IPS DF 6.9 (cell line): ENCODE results near the gene SC5D.

Experiments used
- DNase-seq: peaks from one replicate; pipeline ENCODE4 v3.0.0-alpha.2; 2013; ENCODE audit warnings: low read depth, low spot score
- H3K27ac ChIP-seq: one replicate; pipeline ENCODE4 v1.5.1; 2013; ENCODE audit warnings: low read length, control low read depth
- H3K27me3 ChIP-seq: 2 replicates; pipeline ENCODE4 v1.6.1; 2013; ENCODE audit warnings: mild to moderate bottlenecking, low read length; ENCODE audit not compliant: control insufficient read depth, insufficient read depth
- H3K36me3 ChIP-seq: 2 replicates; pipeline ENCODE4 v1.6.1; 2013; ENCODE audit warnings: low read length; ENCODE audit not compliant: control insufficient read depth, insufficient read depth
- H3K4me1 ChIP-seq: 2 replicates; pipeline ENCODE4 v1.6.1; 2013; ENCODE audit warnings: low read length; ENCODE audit not compliant: control insufficient read depth, insufficient read depth
- H3K4me3 ChIP-seq: 2 replicates; pipeline ENCODE4 v1.5.1; 2013; ENCODE audit warnings: mild to moderate bottlenecking, low read length
- H3K9me3 ChIP-seq: 2 replicates; pipeline ENCODE4 v1.6.1; 2013; ENCODE audit warnings: low read length, inconsistent platforms; ENCODE audit not compliant: control insufficient read depth, insufficient read depth
- WGBS: extraction: QIAGEN DNeasy Blood & Tissue Kit; methylation state at CpG from one replicate; pipeline ENCODE4 v1.1.7; 2013; ENCODE audit warnings: mixed read lengths, missing lambda C conversion rate; ENCODE audit not compliant: insufficient read length, insufficient coverage; 5-methylcytosine and 5-hydroxymethylcytosine counted together

SC5D gene

GRCh38 chr11:121257289-121257688, 35.3 kb upstream of the SC5D start:
- no peak overlapping the region for H3K4me3 ChIP-seq
- no peaks in the 10 kb centered on the region for H3K9me3 ChIP-seq
- no peak overlapping the region for H3K27ac ChIP-seq
- no peaks in the 10 kb centered on the region for H3K36me3 ChIP-seq
- H3K27me3 ChIP-seq: no peaks in the 10 kb centered on the region
- no peak for DNase-seq
- peaks cover 2% of the 10 kb centered on the region; the same call in 1 of the 2 replicates for H3K4me1 ChIP-seq

- no peak overlapping the region for H3K4me3 ChIP-seq
These were observed 34.6 kb upstream of the SC5D start for GRCh38 chr11:121257976-121258375.

GRCh38 chr11:121265586-121265985, 27.0 kb upstream of the SC5D start:
- no CpG with 5 or more reads among the region's 6 CpGs for WGBS
- Histone ChIP-seq H3K4me3 (no peak overlapping the region), H3K4me1 (peaks cover 2% of the 10 kb centered on the region; the same call in 1 of the 2 replicates), H3K9me3 (no peaks in the 10 kb centered on the region), H3K36me3 (no peaks in the 10 kb centered on the region), H3K27ac (no peak overlapping the region), H3K27me3 (no peaks in the 10 kb centered on the region)
- DNase-seq: no peak

More at GRCh38 chr11:121257976-121258375, 34.6 kb upstream of the SC5D start:
- no CpG with 5 or more reads among the region's 1 CpG for WGBS
- DNase-seq: no peak
- no peaks in the 10 kb centered on the region for H3K27me3 ChIP-seq
- no peaks in the 10 kb centered on the region for H3K36me3 ChIP-seq
- no peak overlapping the region for H3K27ac ChIP-seq
- peaks cover 2% of the 10 kb centered on the region; the same call in 1 of the 2 replicates for H3K4me1 ChIP-seq
- H3K9me3 ChIP-seq: no peaks in the 10 kb centered on the region

- Histone ChIP-seq H3K27ac (no peak overlapping the region), H3K36me3 (no peaks in the 10 kb centered on the region), H3K4me3 (no peak overlapping the region), H3K4me1 (peaks cover 2% of the 10 kb centered on the region; the same call in 1 of the 2 replicates), H3K27me3 (no peaks in the 10 kb centered on the region), H3K9me3 (no peaks in the 10 kb centered on the region)
- WGBS: no CpG with 5 or more reads among the region's 2 CpGs
- DNase-seq: no peak
These were observed 24.0 kb upstream of the SC5D start for GRCh38 chr11:121268581-121268980.

GRCh38 chr11:121270001-121270678, 22.4 kb upstream of the SC5D start:
- Histone ChIP-seq H3K4me1 (peaks cover 2% of the 10 kb centered on the region; the same call in 1 of the 2 replicates), H3K27me3 (no peaks in the 10 kb centered on the region), H3K9me3 (no peaks in the 10 kb centered on the region), H3K27ac (no peak overlapping the region), H3K4me3 (no peak overlapping the region), H3K36me3 (no peaks in the 10 kb centered on the region)
- no CpG with 5 or more reads among the region's 7 CpGs for WGBS
- no peak for DNase-seq

- Histone ChIP-seq H3K27me3 (no peaks in the 10 kb centered on the region), H3K27ac (no peak overlapping the region)
- WGBS: no CpG with 5 or more reads among the region's 4 CpGs
These were observed 18.1 kb upstream of the SC5D start for GRCh38 chr11:121274332-121274991.

GRCh38 chr11:121281698-121282097, 10.9 kb upstream of the SC5D start:
- Histone ChIP-seq H3K4me3 (no peak overlapping the region), H3K4me1 (0 out of 2 replicates have a peak, but pooled peaks cover 1% of the 10 kb centered on the region), H3K36me3 (no peaks in the 10 kb centered on the region), H3K27ac (no peak overlapping the region), H3K9me3 (no peaks in the 10 kb centered on the region), H3K27me3 (no peaks in the 10 kb centered on the region)
- DNase-seq: no peak
- WGBS: no CpG with 5 or more reads among the region's 5 CpGs

More at GRCh38 chr11:121274332-121274991, 18.1 kb upstream of the SC5D start:
- Histone ChIP-seq H3K4me1 (peaks cover 2% of the 10 kb centered on the region; the same call in 1 of the 2 replicates), H3K36me3 (no peaks in the 10 kb centered on the region), H3K9me3 (no peaks in the 10 kb centered on the region), H3K4me3 (no peak overlapping the region)
- no peak for DNase-seq

- Histone ChIP-seq H3K9me3 (no peaks in the 10 kb centered on the region), H3K4me1 (0 out of 2 replicates have a peak, but pooled peaks cover 1% of the 10 kb centered on the region), H3K36me3 (no peaks in the 10 kb centered on the region), H3K27me3 (no peaks in the 10 kb centered on the region), H3K4me3 (no peak overlapping the region), H3K27ac (no peak overlapping the region)
- 100% methylated on average over 1 of the region's 4 CpGs for WGBS
- DNase-seq: no peak
These were observed 10.2 kb upstream of the SC5D start for GRCh38 chr11:121282386-121282785.

- H3K27me3 ChIP-seq: no peaks in the 10 kb centered on the region
- no peak for DNase-seq
- H3K27ac ChIP-seq: no peak overlapping the region
- 0 out of 2 replicates have a peak, but pooled peaks cover 1% of the 10 kb centered on the region for H3K4me1 ChIP-seq
- H3K9me3 ChIP-seq: no peaks in the 10 kb centered on the region
- WGBS: no CpG with 5 or more reads among the region's 4 CpGs
- H3K36me3 ChIP-seq: no peaks in the 10 kb centered on the region
- H3K4me3 ChIP-seq: no peak overlapping the region
These were observed 9.6 kb upstream of the SC5D start for GRCh38 chr11:121282886-121283502.

- DNase-seq: no peak
- WGBS: no CpG with 5 or more reads among the region's 3 CpGs
These were observed 1.3 kb upstream of the SC5D start for GRCh38 chr11:121291319-121291718.

More at GRCh38 chr11:121291319-121291718, 1.3 kb upstream of the SC5D start:
- Histone ChIP-seq H3K4me3 (no peak overlapping the region), H3K4me1 (0 out of 2 replicates have a peak, but pooled peaks cover 3% of the 10 kb centered on the region), H3K27me3 (no peaks in the 10 kb centered on the region), H3K27ac (no peak overlapping the region), H3K9me3 (no peaks in the 10 kb centered on the region), H3K36me3 (no peaks in the 10 kb centered on the region)
